WTC11 (cell line): ENCODE data around the gene PAX8.

ENCODE experiments used
- FOXP1 ChIP-seq: sonication (generic); formaldehyde crosslinking; IDR thresholded peaks from 2 replicates; pipeline ENCODE4 v1.8.0; 2022; ENCODE audit warnings: missing genetic modification reagents, mild to moderate bottlenecking, moderate library complexity, borderline replicate concordance
- TF ChIP-seq, protein P1 (sequence below): fragments of 200-600 bp; IDR thresholded peaks from 2 replicates; pipeline ENCODE4 v1.8.0; 2022; ENCODE audit warnings: antibody characterized with exemption

GRCh38 chr2:113214141-113214540 lies 64.6 kb downstream of the PAX8 start:
- TF ChIP-seq FOXP1 (CRISPR knock-in tag), result no peak
- TF ChIP-seq, protein P1, sequence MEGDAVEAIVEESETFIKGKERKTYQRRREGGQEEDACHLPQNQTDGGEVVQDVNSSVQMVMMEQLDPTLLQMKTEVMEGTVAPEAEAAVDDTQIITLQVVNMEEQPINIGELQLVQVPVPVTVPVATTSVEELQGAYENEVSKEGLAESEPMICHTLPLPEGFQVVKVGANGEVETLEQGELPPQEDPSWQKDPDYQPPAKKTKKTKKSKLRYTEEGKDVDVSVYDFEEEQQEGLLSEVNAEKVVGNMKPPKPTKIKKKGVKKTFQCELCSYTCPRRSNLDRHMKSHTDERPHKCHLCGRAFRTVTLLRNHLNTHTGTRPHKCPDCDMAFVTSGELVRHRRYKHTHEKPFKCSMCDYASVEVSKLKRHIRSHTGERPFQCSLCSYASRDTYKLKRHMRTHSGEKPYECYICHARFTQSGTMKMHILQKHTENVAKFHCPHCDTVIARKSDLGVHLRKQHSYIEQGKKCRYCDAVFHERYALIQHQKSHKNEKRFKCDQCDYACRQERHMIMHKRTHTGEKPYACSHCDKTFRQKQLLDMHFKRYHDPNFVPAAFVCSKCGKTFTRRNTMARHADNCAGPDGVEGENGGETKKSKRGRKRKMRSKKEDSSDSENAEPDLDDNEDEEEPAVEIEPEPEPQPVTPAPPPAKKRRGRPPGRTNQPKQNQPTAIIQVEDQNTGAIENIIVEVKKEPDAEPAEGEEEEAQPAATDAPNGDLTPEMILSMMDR, result no peak
